ENCODE results near the gene CAPN9. TPM values are rescaled to one million over a fixed set of nuclear protein-coding genes. Genes with fewer than 3 reads are reported as not detected.
"Not testable (repeated sequence)": the region's sequence is repeated elsewhere in the genome, so short reads cannot be mapped to it uniquely, and the experiment has no call there.

CAPN9 gene
- total and polyA plus RNA-seq, 12 donors, result 0.48 to 5.1 (median 1.1) TPM; not detected in 2

DNA sequence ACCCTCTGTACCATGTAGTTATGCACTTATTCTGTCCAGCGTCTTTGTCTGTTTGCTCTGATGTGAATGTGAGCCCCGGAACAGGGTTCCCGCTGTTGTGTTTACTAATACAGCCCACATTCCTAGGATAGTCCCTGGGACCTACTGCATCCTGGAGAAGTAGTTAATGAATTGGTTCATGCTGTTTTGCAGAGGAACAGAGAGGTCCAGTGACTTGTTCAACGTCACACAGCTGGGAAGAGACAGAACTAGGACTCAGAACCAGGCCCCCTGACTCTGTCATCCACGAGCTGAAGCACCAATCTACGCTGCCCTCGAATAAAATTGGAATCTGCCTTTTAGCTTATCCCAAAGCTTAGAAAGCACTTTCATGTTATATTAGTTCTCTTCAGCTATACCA is 34.0 kb upstream of the CAPN9 start:
- intact Hi-C loops (cut with DNase I), result no loop called here
- Histone ChIP-seq H3K9me3 (replicated peaks in 1 of 3) (no peaks in the 10 kb centered on the region), H3K27ac (peak overlapping the region in 1 of 5 donors; percentile 84), H3K4me1 (replicated peaks in 1 of 2) (peaks cover 13 to 18% of the 10 kb centered on the region in 2 donors), H3K4me3 (no peak overlapping the region), H3K27me3 (no peaks in the 10 kb centered on the region), H3K36me3 (replicated peaks in 1 of 2) (no peaks in the 10 kb centered on the region)
- TF ChIP-seq CTCF (IDR thresholded peaks at IDR 0.05) (no peak), POLR2A (IDR thresholded peaks at IDR 0.05) (no peak)
- DNase-seq, result no peak
- 79 to 83% (median 82%) methylated on average over 7 of the region's 7 CpGs for WGBS, 4 donors

GRCh38 chr1:230713547-230713914 is 33.7 kb upstream of the CAPN9 start:
- TF ChIP-seq CTCF (IDR thresholded peaks at IDR 0.05), result no peak
- TF ChIP-seq POLR2A (IDR thresholded peaks at IDR 0.05), result no peak
- WGBS, 4 donors, result 73 to 86% (median 85%) methylated on average over 2 to 8 of the region's 8 CpGs
- Histone ChIP-seq H3K9me3 (replicated peaks in 1 of 3) (no peaks in the 10 kb centered on the region), H3K4me3 (peak overlapping the region in 1 of 4 donors; percentile 43), H3K36me3 (replicated peaks in 1 of 2) (no peaks in the 10 kb centered on the region), H3K27me3 (no peaks in the 10 kb centered on the region), H3K27ac (peak overlapping the region in 2 of 5 donors; percentile 82 to 84), H3K4me1 (replicated peaks in 1 of 2) (peaks cover 13 to 18% of the 10 kb centered on the region in 2 donors)
- intact Hi-C loops (cut with DNase I), result no loop called here
- DNase-seq, result no peak

DNA sequence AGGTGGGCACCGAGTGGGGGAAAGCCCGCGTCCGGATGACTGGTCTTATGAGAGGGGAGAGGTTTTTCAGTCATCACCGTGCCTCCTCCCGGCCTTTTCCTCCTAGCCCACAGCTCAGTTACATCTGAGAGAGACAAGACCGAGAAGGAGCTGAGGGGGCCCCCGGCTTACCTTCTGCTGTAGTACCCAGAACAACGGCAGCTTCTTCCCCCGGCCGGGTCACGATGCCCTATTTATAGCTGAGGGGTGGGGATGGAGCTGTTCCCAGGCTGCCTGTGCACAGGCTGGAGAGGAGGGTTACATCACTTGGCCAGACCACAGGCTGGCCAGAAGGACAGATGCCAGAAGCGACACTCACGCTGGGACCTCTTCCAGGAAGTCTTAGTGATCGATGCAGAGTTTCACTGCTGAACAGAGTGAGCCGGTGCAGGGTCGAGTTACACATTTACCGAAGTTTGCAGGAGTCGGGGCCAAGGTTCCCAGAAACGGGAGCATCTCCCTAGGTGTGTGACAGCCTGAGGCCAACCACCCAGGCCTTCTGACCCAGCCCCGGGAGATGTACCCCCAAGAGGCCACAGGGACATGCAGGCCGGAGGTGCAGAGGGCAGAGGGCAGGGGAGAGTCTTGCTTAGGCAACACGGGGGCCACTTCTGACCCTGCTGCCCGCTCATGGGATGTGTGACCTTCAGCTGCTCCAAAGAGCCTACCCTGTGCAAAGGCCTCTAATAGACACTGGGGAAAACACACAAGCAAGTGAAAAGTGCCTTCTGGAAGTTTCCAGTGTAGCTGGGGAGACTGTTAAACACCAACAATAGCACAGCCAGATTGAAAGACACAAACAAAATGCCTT is 33.0 kb upstream of the CAPN9 start, which contains the start of gene AGT:
AGT (minus strand) TSS at position 208 of the 850 bp plus-strand sequence. CDS start 3,299 bp downstream, outside the sequence.
- Histone ChIP-seq H3K27me3 (no peaks in the 10 kb centered on the region), H3K36me3 (replicated peaks in 1 of 2) (no peaks in the 10 kb centered on the region), H3K9me3 (replicated peaks in 1 of 3) (no peaks in the 10 kb centered on the region), H3K4me1 (replicated peaks in 1 of 2) (peaks cover 13 to 18% of the 10 kb centered on the region in 2 donors), H3K27ac (peak within 1 kb of the TSS; percentile 3 to 84 (median 58)), H3K4me3 (peak within 1 kb of the TSS in 1 of 4 donors; percentile 43)
- intact Hi-C loops (cut with DNase I), result no loop called here
- DNase-seq, result peak; percentile 91 to 97 (median 95)
- 10 to 24% (median 21%) methylated on average over 12 to 24 of the region's 24 CpGs for WGBS, 4 donors
- TF ChIP-seq CTCF (IDR thresholded peaks at IDR 0.05) (no peak), POLR2A (IDR thresholded peaks at IDR 0.05) (peak in 1 of 2 donors; percentile 42)

GRCh38 chr1:230715510-230715909 is 31.7 kb upstream of the CAPN9 start:
- TF ChIP-seq CTCF (IDR thresholded peaks at IDR 0.05), result no peak
- no peak for TF ChIP-seq POLR2A (IDR thresholded peaks at IDR 0.05)
- no peak overlapping the region for H3K4me3 ChIP-seq
- no peaks in the 10 kb centered on the region for H3K36me3 ChIP-seq (replicated peaks in 1 of 2)
- H3K9me3 ChIP-seq (replicated peaks in 1 of 3), result no peaks in the 10 kb centered on the region
- whole genome bisulfite sequencing, 4 donors, result 79 to 93% (median 90%) methylated on average over 3 of the region's 3 CpGs
- no peak for DNase-seq
- H3K27me3 ChIP-seq, result no peaks in the 10 kb centered on the region
- intact Hi-C loops (cut with DNase I), result no loop called here
- H3K27ac ChIP-seq, result no peak overlapping the region
- peaks cover 13 to 18% of the 10 kb centered on the region in 2 donors for H3K4me1 ChIP-seq (replicated peaks in 1 of 2)

GRCh38 chr1:230716453-230716852 is 30.7 kb upstream of the CAPN9 start:
- H3K27ac ChIP-seq; H3K27me3 ChIP-seq; H3K9me3 ChIP-seq (replicated peaks in 1 of 3); intact Hi-C loops (cut with DNase I); H3K4me3 ChIP-seq; DNase-seq; H3K36me3 ChIP-seq (replicated peaks in 1 of 2): not testable (repeated sequence)
- peaks cover 13 to 18% of the 10 kb centered on the region in 2 donors for H3K4me1 ChIP-seq (replicated peaks in 1 of 2)
- WGBS, 4 donors, result 53 to 87% (median 68%) methylated on average over 3 of the region's 3 CpGs

Measured in adrenal gland (tissue), 12 donors.